HCT116 (cell line): ENCODE data around the gene P2RY12. TPM values are rescaled to one million over a fixed set of nuclear protein-coding genes. Genes with fewer than 3 reads are reported as not detected.

ENCODE experiments used
- ATAC-seq: fragments of 200-7000 bp; cut with Tn5 transposase; 2 replicates; pipeline ENCODE4 v1.9.1; 2020; ENCODE audit warnings: mild to moderate bottlenecking, moderate library complexity
- BruUV-seq: library from RNA; stranded (reverse); fragments of 400-500 nt; replicated peaks from 2 replicates; lab custom pipeline; 2021; lab: Mats Ljungman, UMichigan
- CTCF ChIA-PET: fragments of 300-600 bp; sonication (Branson Sonifier 250); formaldehyde crosslinking; loops from one replicate; lab custom pipeline; 2021; ENCODE audit warnings: antibody characterized with exemption; lab: Charles Lee
- POLR2A ChIA-PET: fragments of 300-600, 350-600 bp; sonication (Branson Sonifier 250); formaldehyde crosslinking; loops from one replicate; lab custom pipeline; 2021; ENCODE audit warnings: antibody characterized with exemption; lab: Charles Lee
- RAD21 ChIA-PET, 2 experiments: fragments of 300-600 bp; sonication (Branson Sonifier 250); formaldehyde crosslinking; loops; one replicate each; lab custom pipeline; 2023; ENCODE audit warnings: low total read pairs in 2 of 2; ENCODE audit not compliant: uncharacterized antibody in 2 of 2, unreplicated experiment in 2 of 2, low non-redundant PET in 1 of 2; lab: Charles Lee
- DNase-seq: peaks from one replicate; pipeline ENCODE4 v3.0.0-alpha.2; 2010; ENCODE audit warnings: low read depth, low spot score
- H2AFZ ChIP-seq: fragments of 200-600 bp; shearing (Covaris generic), sonication (generic); 2 replicates; pipeline ENCODE4 v1.6.1; 2017; ENCODE audit warnings: low read depth, mixed run types, mixed read lengths, antibody characterized with exemption, low read length; ENCODE audit not compliant: poor library complexity, severe bottlenecking
- H3K27ac ChIP-seq: 2 replicates; pipeline ENCODE4 v1.5.1; 2012; ENCODE audit warnings: low read depth, low read length
- H3K27me3 ChIP-seq: fragments of 200-600 bp; sonication (generic); 2 replicates; pipeline ENCODE4 v1.6.1; 2016; ENCODE audit warnings: mixed run types, low read length, mixed read lengths; ENCODE audit not compliant: insufficient read depth
- H3K36me3 ChIP-seq, 2 experiments: fragments of 200-500 bp in 1 of 2; fragments of 200-600 bp in 1 of 2; sonication (Bioruptor generic) in 1 of 2; sonication (generic) in 1 of 2; 2 replicates each; pipeline versions ENCODE4 v1.5.1 to v1.6.1; 2014 to 2016; ENCODE audit warnings: low read length in 2 of 2, inconsistent platforms in 1 of 2, mixed read lengths in 1 of 2, mixed run types in 1 of 2; ENCODE audit not compliant: insufficient read depth in 2 of 2, control insufficient read depth in 1 of 2
- H3K4me1 ChIP-seq, 2 experiments: fragments of 200-600 bp in 1 of 2; sonication (generic) in 1 of 2; 2 replicates each; pipeline versions ENCODE4 v1.5.1 to v1.6.1; 2012 to 2017; ENCODE audit warnings: low read length in 2 of 2, inconsistent platforms in 1 of 2, mild to moderate bottlenecking in 1 of 2, mixed read lengths in 1 of 2, mixed run types in 1 of 2, moderate library complexity in 1 of 2; ENCODE audit not compliant: insufficient read depth in 2 of 2, control insufficient read depth in 1 of 2
- H3K4me2 ChIP-seq: fragments of 200-600 bp; sonication (generic); 2 replicates; pipeline ENCODE4 v1.6.1; 2017; ENCODE audit warnings: mixed run types, low read length, mixed read lengths
- H3K4me3 ChIP-seq, 2 experiments: fragments of 200-600 bp in 1 of 2; sonication (generic) in 1 of 2; replicated peaks in 1 of 2; 2 replicates each; pipeline ENCODE4 v1.5.1; 2011 to 2016; ENCODE audit warnings: low read length in 2 of 2, control low read depth in 1 of 2, low read depth in 1 of 2, mild to moderate bottlenecking in 1 of 2, mixed read lengths in 1 of 2, mixed run types in 1 of 2
- H3K79me2 ChIP-seq: fragments of 200-600 bp; sonication (generic); 2 replicates; pipeline ENCODE4 v1.6.1; 2017; ENCODE audit warnings: mild to moderate bottlenecking, mixed run types, low read length, moderate library complexity, mixed read lengths; ENCODE audit not compliant: insufficient read depth
- H3K9ac ChIP-seq: fragments of 200-600 bp; sonication (generic); 2 replicates; pipeline ENCODE4 v1.6.1; 2016; ENCODE audit warnings: low read length, mixed read lengths
- H3K9me2 ChIP-seq: fragments of 200-600 bp; sonication (generic), shearing (Covaris generic); 2 replicates; pipeline ENCODE4 v1.6.1; 2017; ENCODE audit warnings: mixed run types, mild to moderate bottlenecking, moderate library complexity; ENCODE audit not compliant: insufficient read depth
- H3K9me3 ChIP-seq, 2 experiments: fragments of 200-500 bp in 1 of 2; fragments of 200-600 bp in 1 of 2; sonication (Bioruptor generic) in 1 of 2; sonication (generic) in 1 of 2; 2 replicates each; pipeline ENCODE4 v1.6.1; 2014 to 2017; ENCODE audit warnings: low read length in 2 of 2, mixed read lengths in 2 of 2, inconsistent platforms in 1 of 2, low read depth in 1 of 2, mild to moderate bottlenecking in 1 of 2, mixed run types in 1 of 2, moderate library complexity in 1 of 2; ENCODE audit not compliant: control insufficient read depth in 1 of 2, insufficient read depth in 1 of 2
- H4K20me1 ChIP-seq: fragments of 200-600 bp; sonication (generic), shearing (Covaris generic); 2 replicates; pipeline ENCODE4 v1.6.1; 2017; ENCODE audit warnings: mixed run types, mild to moderate bottlenecking, moderate library complexity; ENCODE audit not compliant: insufficient read depth
- CBX3 ChIP-seq: IDR thresholded peaks from 2 replicates; pipeline ENCODE4 v1.6.1; 2012; ENCODE audit warnings: low read depth
- CEBPB ChIP-seq: IDR thresholded peaks from 2 replicates; pipeline ENCODE4 v1.6.1; 2012; ENCODE audit warnings: low read depth
- CTCF ChIP-seq, 3 experiments: fragments of 200-600 bp in 1 of 3; sonication (generic) in 1 of 3; IDR thresholded peaks in 2 of 3; conservative IDR thresholded peaks in 1 of 3; 2 replicates each; pipeline ENCODE4 v1.5.1; 2012 to 2017; ENCODE audit warnings: low read depth in 2 of 3, low read length in 2 of 3, antibody characterized with exemption in 1 of 3, borderline replicate concordance in 1 of 3, control low read depth in 1 of 3, mild to moderate bottlenecking in 1 of 3, mixed read lengths in 1 of 3, mixed run types in 1 of 3, moderate library complexity in 1 of 3; ENCODE audit not compliant: insufficient read depth in 1 of 3
- EGR1 ChIP-seq: IDR thresholded peaks from 2 replicates; pipeline ENCODE4 v1.6.1; 2012; ENCODE audit warnings: low read depth
- ELF1 ChIP-seq: IDR thresholded peaks from 2 replicates; pipeline ENCODE4 v1.6.1; 2012; ENCODE audit warnings: low read depth, borderline replicate concordance
- EZH2 ChIP-seq: fragments of 200-600 bp; sonication (generic); IDR thresholded peaks from 2 replicates; pipeline ENCODE4 v1.6.1; 2017; ENCODE audit warnings: antibody characterized with exemption, mixed run types
- EZH2phosphoT487 ChIP-seq: fragments of 200-600 bp; IDR thresholded peaks from 2 replicates; pipeline ENCODE4 v1.6.1; 2018; ENCODE audit warnings: antibody characterized with exemption, borderline replicate concordance
- JUND ChIP-seq: IDR thresholded peaks from 2 replicates; pipeline ENCODE4 v1.6.1; 2012
- MAX ChIP-seq: IDR thresholded peaks from 2 replicates; pipeline ENCODE4 v1.6.1; 2012
- RAD21 ChIP-seq: IDR thresholded peaks from 2 replicates; pipeline ENCODE4 v1.6.1; 2012; ENCODE audit warnings: low read depth, mild to moderate bottlenecking
- SP1 ChIP-seq: IDR thresholded peaks from 2 replicates; pipeline ENCODE4 v1.6.1; 2012; ENCODE audit warnings: low read depth
- YY1 ChIP-seq: IDR thresholded peaks from 2 replicates; pipeline ENCODE4 v1.6.1; 2011; ENCODE audit warnings: low read length, low read depth, moderate library complexity, mild to moderate bottlenecking; ENCODE audit not compliant: insufficient replicate concordance; ENCODE audit errors: extremely low read depth
- ZFX ChIP-seq: fragments of 450-650 bp; IDR thresholded peaks from 2 replicates; pipeline ENCODE4 v1.6.1; 2017
- ZNF274 ChIP-seq: fragments of 200-500 bp; sonication (Bioruptor generic); IDR thresholded peaks from 2 replicates; pipeline ENCODE4 v1.6.1; 2014; ENCODE audit warnings: mild to moderate bottlenecking, low read depth, low read length, inconsistent platforms
- intact Hi-C: fragments of 100-400 bp; cut with micrococcal nuclease; formaldehyde crosslinking; loops from 2 replicates; pipeline ENCODE4 v1.10.0; 2022
- total RNA-seq: library from RNA; stranded (reverse); gene quantifications from one replicate; pipeline ENCODE4 v1.2.1, GENCODE V29; 2021; ENCODE audit not compliant: unreplicated experiment
- TF ChIP-seq, protein P1 (sequence below): IDR thresholded peaks from 2 replicates; pipeline ENCODE4 v1.6.1; 2012

Gene P2RY12
- total RNA-seq, 1 experiment from 2014 or later, result not detected

GRCh38 chr3:151430821-151431484 is 46.4 kb upstream of the P2RY12 start:
- H3K27ac ChIP-seq, result no peak overlapping the region
- intact Hi-C loops, result no loop called here
- ChIA-PET RAD21 (no interaction called here), POLR2A (no interaction called here), CTCF (interaction anchor here (0.8 to 1.6 kb wide), 2 partner anchors 9 to 488 kb away, joined by 3 to 6 read pairs; no protein-coding TSS in a partner anchor)
- no peaks in the 10 kb centered on the region for H3K79me2 ChIP-seq
- ATAC-seq (no peak), DNase-seq (no peak)
- no peak for TF ChIP-seq SP1
- no peak for TF ChIP-seq MAX
- TF ChIP-seq CBX3, result no peak
- TF ChIP-seq JUND, result no peak
- no peak for TF ChIP-seq CEBPB
- TF ChIP-seq, protein P1, sequence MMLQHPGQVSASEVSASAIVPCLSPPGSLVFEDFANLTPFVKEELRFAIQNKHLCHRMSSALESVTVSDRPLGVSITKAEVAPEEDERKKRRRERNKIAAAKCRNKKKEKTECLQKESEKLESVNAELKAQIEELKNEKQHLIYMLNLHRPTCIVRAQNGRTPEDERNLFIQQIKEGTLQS, result no peak
- TF ChIP-seq EZH2, result no peak
- TF ChIP-seq RAD21, result no peak
- TF ChIP-seq YY1, result no peak
- TF ChIP-seq ZNF274, result no peak
- TF ChIP-seq CTCF (IDR thresholded peaks at IDR 0.05 in 2 of 3, conservative IDR thresholded peaks at IDR 0.05 in 1 of 3; ENCODE audit: borderline replicate concordance in 1 of 3, insufficient read depth in 1 of 3, low read depth in 2 of 3, low read length in 2 of 3), result no peak
- no peak for TF ChIP-seq EZH2phosphoT487
- no peak for TF ChIP-seq ZFX
- no peak for TF ChIP-seq EGR1
- no peak for TF ChIP-seq ELF1
- peaks cover 0 to 5% of the 10 kb centered on the region in 2 experiments; a peak in 1 of 4 replicates for H3K4me1 ChIP-seq
- no peaks in the 10 kb centered on the region for H3K36me3 ChIP-seq
- no peak overlapping the region for H3K4me2 ChIP-seq
- no peaks in the 10 kb centered on the region for H3K9me3 ChIP-seq
- no peak overlapping the region for H3K4me3 ChIP-seq
- H3K9me2 ChIP-seq, result no peaks in the 10 kb centered on the region
- no peaks in the 10 kb centered on the region for H4K20me1 ChIP-seq
- H2AFZ ChIP-seq, result no peak overlapping the region
- no peaks in the 10 kb centered on the region for H3K27me3 ChIP-seq
- BruUV-seq, result no TSS peak
- H3K9ac ChIP-seq, result no peak overlapping the region
